WTC11 (cell line): Measurements from ENCODE around the gene TMA7.
A peak's percentile ranks its signal among the peaks of the same experiment; 100 is the strongest.

ENCODE experiments used
- E2F5 ChIP-seq: sonication (generic); formaldehyde crosslinking; IDR thresholded peaks from 2 replicates; pipeline ENCODE4 v1.8.1; 2022; ENCODE audit warnings: mild to moderate bottlenecking, moderate library complexity, missing genetic modification reagents
- JUN ChIP-seq: sonication (generic); formaldehyde crosslinking; IDR thresholded peaks from 2 replicates; pipeline ENCODE4 v1.8.0; 2023; ENCODE audit warnings: mild to moderate bottlenecking, missing genetic modification reagents
- KAT7 ChIP-seq: sonication (generic); formaldehyde crosslinking; IDR thresholded peaks from 2 replicates; pipeline ENCODE4 v1.8.1; 2023; ENCODE audit warnings: missing genetic modification reagents, mild to moderate bottlenecking, borderline replicate concordance
- TF ChIP-seq, protein P1 (sequence below): sonication (generic); formaldehyde crosslinking; IDR thresholded peaks from 2 replicates; pipeline ENCODE4 v1.8.1; 2023; ENCODE audit warnings: mild to moderate bottlenecking, missing genetic modification reagents
- TF ChIP-seq, protein P2 (sequence below): fragments of 200-600 bp; IDR thresholded peaks from 2 replicates; pipeline ENCODE4 v1.8.0; 2022; ENCODE audit warnings: antibody characterized with exemption

- TF ChIP-seq, protein P1, sequence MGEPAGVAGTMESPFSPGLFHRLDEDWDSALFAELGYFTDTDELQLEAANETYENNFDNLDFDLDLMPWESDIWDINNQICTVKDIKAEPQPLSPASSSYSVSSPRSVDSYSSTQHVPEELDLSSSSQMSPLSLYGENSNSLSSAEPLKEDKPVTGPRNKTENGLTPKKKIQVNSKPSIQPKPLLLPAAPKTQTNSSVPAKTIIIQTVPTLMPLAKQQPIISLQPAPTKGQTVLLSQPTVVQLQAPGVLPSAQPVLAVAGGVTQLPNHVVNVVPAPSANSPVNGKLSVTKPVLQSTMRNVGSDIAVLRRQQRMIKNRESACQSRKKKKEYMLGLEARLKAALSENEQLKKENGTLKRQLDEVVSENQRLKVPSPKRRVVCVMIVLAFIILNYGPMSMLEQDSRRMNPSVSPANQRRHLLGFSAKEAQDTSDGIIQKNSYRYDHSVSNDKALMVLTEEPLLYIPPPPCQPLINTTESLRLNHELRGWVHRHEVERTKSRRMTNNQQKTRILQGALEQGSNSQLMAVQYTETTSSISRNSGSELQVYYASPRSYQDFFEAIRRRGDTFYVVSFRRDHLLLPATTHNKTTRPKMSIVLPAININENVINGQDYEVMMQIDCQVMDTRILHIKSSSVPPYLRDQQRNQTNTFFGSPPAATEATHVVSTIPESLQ (CRISPR knock-in tag): no peak
- TF ChIP-seq JUN (CRISPR knock-in tag) (0 out of 2 replicates have a peak, but pooled peaks have one; percentile 20), E2F5 (CRISPR knock-in tag) (no peak), KAT7 (no peak)
- TF ChIP-seq, protein P2, sequence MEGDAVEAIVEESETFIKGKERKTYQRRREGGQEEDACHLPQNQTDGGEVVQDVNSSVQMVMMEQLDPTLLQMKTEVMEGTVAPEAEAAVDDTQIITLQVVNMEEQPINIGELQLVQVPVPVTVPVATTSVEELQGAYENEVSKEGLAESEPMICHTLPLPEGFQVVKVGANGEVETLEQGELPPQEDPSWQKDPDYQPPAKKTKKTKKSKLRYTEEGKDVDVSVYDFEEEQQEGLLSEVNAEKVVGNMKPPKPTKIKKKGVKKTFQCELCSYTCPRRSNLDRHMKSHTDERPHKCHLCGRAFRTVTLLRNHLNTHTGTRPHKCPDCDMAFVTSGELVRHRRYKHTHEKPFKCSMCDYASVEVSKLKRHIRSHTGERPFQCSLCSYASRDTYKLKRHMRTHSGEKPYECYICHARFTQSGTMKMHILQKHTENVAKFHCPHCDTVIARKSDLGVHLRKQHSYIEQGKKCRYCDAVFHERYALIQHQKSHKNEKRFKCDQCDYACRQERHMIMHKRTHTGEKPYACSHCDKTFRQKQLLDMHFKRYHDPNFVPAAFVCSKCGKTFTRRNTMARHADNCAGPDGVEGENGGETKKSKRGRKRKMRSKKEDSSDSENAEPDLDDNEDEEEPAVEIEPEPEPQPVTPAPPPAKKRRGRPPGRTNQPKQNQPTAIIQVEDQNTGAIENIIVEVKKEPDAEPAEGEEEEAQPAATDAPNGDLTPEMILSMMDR: no peak
Measured at GRCh38 chr3:48429317-48429959, 10.6 kb upstream of the TMA7 start.
